Retinal pigment epithelial cell (primary cell): Measurements from ENCODE around the gene ITGA7.
"Not testable (repeated sequence)": the region's sequence is repeated elsewhere in the genome, so short reads cannot be mapped to it uniquely, and the experiment has no call there.

ENCODE experiments used
- DNase-seq: peaks from one replicate; pipeline ENCODE4 v3.0.0-alpha.2; 2010; ENCODE audit warnings: low read depth
- H3K4me3 ChIP-seq: 2 replicates; pipeline ENCODE4 v1.5.1; 2011; ENCODE audit warnings: mild to moderate bottlenecking, low read length, control low read depth, moderate library complexity
- TF ChIP-seq, protein P1 (sequence below): conservative IDR thresholded peaks from 2 replicates; pipeline ENCODE4 v1.5.1; 2011; ENCODE audit warnings: low read depth, low read length, control low read depth, inconsistent platforms

Gene ITGA7

DNA sequence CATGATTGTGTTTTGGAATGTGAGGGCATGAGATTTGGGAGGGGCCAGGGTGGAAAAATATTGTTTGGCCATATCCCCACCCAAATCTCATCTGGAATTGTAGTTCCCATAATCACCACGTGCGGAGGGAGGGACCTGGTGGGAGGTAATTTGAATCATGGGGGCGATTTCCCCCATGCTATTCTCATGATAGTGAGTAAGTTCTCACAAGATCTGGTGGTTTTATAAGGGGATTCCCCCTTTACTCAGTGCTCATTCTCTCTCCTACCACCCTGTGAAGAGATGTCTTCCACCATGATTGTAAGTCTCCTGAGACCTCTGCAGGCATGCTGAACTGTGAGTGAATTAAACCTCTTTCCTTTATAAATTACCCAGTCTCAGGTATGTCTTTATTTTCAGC lies 55.4 kb downstream of the ITGA7 start:
- TF ChIP-seq, protein P1, sequence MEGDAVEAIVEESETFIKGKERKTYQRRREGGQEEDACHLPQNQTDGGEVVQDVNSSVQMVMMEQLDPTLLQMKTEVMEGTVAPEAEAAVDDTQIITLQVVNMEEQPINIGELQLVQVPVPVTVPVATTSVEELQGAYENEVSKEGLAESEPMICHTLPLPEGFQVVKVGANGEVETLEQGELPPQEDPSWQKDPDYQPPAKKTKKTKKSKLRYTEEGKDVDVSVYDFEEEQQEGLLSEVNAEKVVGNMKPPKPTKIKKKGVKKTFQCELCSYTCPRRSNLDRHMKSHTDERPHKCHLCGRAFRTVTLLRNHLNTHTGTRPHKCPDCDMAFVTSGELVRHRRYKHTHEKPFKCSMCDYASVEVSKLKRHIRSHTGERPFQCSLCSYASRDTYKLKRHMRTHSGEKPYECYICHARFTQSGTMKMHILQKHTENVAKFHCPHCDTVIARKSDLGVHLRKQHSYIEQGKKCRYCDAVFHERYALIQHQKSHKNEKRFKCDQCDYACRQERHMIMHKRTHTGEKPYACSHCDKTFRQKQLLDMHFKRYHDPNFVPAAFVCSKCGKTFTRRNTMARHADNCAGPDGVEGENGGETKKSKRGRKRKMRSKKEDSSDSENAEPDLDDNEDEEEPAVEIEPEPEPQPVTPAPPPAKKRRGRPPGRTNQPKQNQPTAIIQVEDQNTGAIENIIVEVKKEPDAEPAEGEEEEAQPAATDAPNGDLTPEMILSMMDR: no peak
- H3K4me3 ChIP-seq: no peak overlapping the region
- no peak for DNase-seq

DNA sequence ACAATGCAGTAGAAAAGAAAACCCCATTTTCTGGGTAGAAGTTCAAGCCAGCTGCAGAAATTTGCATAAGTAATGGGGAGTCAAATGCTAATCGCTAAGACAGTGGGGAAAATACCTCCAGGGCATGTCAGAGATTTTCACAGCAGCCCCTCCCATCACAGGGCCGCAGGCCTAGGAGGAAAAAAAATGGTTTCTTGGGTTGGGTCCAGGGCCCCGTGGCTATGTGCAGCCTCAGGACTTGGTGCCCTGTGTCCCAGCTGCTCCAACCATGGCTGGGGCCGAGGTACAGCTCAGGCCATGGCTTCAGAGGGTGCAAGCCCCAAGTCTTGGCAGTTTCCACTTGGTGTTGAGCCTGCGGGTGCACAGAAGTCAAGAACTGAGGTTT lies 56.4 kb downstream of the ITGA7 start:
- TF ChIP-seq, protein P1: no peak
- H3K4me3 ChIP-seq: no peak overlapping the region
- DNase-seq: no peak

DNA sequence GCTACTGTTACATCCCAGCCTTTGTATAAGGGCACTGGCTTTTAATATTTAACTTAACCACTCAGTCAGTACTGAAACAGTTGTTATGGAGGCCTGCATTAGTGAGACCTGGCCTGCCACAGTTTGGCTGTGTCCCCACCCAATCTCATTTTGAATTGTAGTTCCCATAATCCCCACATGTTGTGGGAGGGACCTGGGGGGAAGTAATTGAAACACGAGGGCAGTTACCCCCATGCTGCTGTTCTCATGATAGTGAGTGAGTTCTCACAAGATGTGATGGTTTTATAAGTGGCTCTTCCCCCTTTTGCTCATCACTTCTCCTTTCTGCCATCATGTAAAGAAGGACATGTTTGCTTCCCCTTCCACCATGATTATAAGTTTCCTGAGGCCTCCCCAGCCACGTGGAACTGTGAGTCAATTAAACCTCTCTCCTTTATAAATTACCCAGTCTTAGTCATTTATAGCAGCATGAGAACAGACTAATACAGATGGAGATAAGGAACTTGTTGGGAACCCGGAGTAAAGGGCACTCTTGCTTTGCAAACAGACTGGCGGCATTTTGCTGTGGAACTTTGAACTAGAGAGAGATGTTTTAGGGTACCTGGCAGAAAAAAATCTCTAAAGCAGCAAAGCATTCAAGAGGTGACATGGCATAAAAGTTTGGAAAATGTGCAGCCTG lies 56.9 kb downstream of the ITGA7 start:
- DNase-seq, H3K4me3 ChIP-seq: not testable (repeated sequence)

DNA sequence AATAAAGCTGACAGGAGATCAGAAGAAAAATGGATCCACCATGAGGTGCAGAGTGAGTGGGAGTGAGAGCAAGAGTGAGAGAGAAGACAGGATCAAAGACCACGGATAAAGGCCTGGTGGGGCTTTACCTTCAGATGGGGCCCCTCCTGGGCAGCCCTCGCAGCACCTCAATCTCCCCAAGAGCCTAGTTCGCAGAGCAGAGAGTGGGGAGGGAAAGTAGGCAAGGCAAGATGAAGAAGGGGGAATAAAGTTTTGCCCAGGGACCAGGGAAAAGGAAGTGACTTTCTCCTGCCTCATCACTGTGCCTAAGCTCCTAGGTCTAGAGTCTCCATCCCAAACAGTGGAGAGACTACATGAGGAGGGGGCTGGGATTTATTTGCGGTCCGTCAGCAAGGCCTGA lies 60.7 kb downstream of the ITGA7 start:
- TF ChIP-seq, protein P1: no peak
- H3K4me3 ChIP-seq: no peak overlapping the region
- no peak for DNase-seq

DNA sequence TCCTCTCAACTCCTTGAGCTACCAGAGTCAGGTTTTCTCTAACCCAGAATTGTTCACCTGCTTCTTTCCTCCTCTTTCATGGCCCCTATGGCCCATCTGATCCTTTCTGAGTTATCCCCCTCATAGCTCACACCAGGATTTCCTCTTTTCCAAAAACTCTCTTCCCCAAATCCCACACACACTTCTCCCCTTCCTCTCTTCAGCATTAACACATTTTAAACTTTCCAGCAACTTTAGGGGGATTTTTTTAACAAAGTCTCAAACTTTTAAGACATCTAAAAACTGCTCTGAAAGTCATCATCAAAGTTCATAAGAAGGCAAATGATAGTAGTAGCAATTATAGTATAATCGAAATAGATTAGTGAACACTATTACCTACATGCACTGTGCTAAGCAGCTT lies 63.1 kb downstream of the ITGA7 start:
- DNase-seq: no peak
- no peak overlapping the region for H3K4me3 ChIP-seq
- TF ChIP-seq, protein P1: no peak

DNA sequence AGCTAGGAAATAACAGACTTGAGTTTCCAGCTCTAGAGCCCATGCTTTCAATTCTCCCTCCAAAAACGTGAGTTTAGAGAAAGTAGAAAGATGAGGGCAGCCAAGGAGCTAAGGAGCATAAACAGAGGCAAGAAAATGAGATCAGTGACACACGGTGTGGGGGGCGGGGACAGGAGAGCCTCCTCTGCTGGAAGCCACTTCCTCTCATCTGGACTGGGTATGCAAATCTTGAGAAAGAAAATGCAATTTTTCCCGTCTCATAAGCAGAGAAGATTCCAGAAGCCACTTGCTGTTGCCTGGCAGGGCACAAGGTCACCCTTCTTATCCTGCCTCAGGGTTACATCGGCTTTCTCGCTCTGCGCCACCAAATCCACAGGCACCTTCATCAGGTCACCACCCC lies 65.0 kb downstream of the ITGA7 start:
- H3K4me3 ChIP-seq: no peak overlapping the region
- TF ChIP-seq, protein P1: no peak
- no peak for DNase-seq

DNA sequence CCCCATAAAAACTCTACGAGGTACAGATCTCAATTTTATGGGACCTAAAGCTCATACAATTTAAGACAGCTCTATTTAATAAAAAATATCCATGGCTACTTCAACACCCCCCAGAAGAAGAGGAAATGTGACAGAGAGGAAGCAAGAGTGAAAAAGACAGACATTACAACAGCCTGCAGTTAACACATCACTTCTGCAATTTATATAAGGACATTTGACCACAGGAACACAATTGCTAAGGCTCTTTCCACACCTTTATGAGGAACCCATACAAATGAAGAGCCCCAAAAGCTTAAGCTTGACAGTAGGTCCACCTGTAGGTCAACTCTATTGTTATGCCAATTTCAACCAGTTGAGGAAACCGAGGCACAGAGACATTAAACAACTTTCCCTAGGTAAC lies 65.4 kb downstream of the ITGA7 start:
- DNase-seq: no peak
- TF ChIP-seq, protein P1: no peak
- H3K4me3 ChIP-seq: no peak overlapping the region
